GM13976 (cell line): ENCODE measurements around the gene TEX26.

Experiments used
- DNase-seq: peaks from one replicate; pipeline ENCODE4 v3.0.0; 2012; ENCODE audit warnings: low spot score
- CTCF ChIP-seq: IDR thresholded peaks from 2 replicates; pipeline ENCODE4 v1.5.1; 2012; ENCODE audit warnings: borderline replicate concordance, mild to moderate bottlenecking; ENCODE audit not compliant: insufficient read depth; ENCODE audit errors: extremely low read depth, missing control alignments, control extremely low read depth
- in situ Hi-C: fragments of 300-500 bp; cut with MboI; formaldehyde crosslinking; loops from one replicate; pipeline ENCODE4 v1.12.0; 2022; ENCODE audit warnings: low sequenced_read_pairs, mixed read lengths, inconsistent platforms; ENCODE audit not compliant: unreplicated experiment

TEX26 gene

GRCh38 chr13:30983431-30983830 is 51.0 kb downstream of the TEX26 start:
- in situ Hi-C loops: no loop called here
- TF ChIP-seq CTCF: no peak
- DNase-seq: no peak

- no peak for TF ChIP-seq CTCF
- DNase-seq: no peak
- in situ Hi-C loops: no loop called here
Observed at GRCh38 chr13:30984620-30985019, 52.2 kb downstream of the TEX26 start.

- no peak for DNase-seq
- no peak for TF ChIP-seq CTCF
- in situ Hi-C loops: no loop called here
Observed at GRCh38 chr13:30985637-30986205, 53.3 kb downstream of the TEX26 start.

GRCh38 chr13:30991184-30991583 is 58.7 kb downstream of the TEX26 start:
- no peak for TF ChIP-seq CTCF
- no peak for DNase-seq
- in situ Hi-C loops: no loop called here

GRCh38 chr13:30991922-30992321 is 59.5 kb downstream of the TEX26 start:
- in situ Hi-C loops: no loop called here
- no peak for DNase-seq
- no peak for TF ChIP-seq CTCF

- DNase-seq: no peak
- in situ Hi-C loops: no loop called here
- TF ChIP-seq CTCF: no peak
Observed at GRCh38 chr13:30995331-30995730, 62.9 kb downstream of the TEX26 start.

- in situ Hi-C loops: no loop called here
- TF ChIP-seq CTCF: no peak
- DNase-seq: no peak
Observed at GRCh38 chr13:30997697-30998096, 65.2 kb downstream of the TEX26 start.
